ENCODE data around the gene RAET1G.
"Not testable (repeated sequence)": the region's sequence is repeated elsewhere in the genome, so short reads cannot be mapped to it uniquely, and the experiment has no call there.

The RAET1G gene

DNA sequence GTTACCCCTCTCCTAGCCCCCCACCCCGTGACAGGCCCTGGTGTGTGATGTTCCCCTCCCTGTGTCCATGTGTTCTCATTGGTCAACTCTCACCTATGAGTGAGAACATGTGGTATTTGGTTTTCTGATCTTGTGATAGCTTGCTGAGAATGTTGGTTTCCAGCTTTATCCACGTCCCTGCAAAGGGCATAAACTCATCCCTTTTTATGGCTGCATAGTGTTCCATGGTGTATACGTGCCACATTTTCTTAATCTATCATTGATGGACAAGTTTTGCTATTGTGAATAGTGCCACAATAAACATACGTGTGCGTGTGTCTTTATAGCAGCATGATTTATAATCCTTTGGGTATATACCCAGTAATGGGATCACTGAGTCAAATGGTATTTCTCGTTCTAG is 31.1 kb downstream of the RAET1G start:
- DNase-seq = not testable (repeated sequence)

DNA sequence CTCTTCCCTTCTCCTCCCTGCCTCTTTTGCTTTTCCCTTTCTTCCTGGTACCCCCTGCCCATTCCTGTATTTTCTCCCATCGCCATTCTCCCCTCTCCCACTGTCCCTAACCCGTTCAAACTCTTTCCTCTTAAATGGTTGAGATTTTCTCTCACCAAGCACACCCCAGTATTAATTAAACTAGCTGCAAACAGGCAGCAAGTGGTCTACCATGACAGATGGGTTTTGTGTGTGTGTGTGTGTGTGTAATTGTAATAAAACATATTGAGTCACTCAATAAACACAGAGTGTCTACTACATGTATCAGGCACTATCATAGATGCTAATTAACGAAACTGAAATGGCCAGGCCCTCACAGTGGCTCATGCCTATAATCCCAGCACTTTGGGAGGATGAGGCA is 31.7 kb downstream of the RAET1G start:
- DNase-seq = no peak

GRCh38 chr6:149890629-149891045 is 32.3 kb downstream of the RAET1G start:
- no peak for DNase-seq

DNA sequence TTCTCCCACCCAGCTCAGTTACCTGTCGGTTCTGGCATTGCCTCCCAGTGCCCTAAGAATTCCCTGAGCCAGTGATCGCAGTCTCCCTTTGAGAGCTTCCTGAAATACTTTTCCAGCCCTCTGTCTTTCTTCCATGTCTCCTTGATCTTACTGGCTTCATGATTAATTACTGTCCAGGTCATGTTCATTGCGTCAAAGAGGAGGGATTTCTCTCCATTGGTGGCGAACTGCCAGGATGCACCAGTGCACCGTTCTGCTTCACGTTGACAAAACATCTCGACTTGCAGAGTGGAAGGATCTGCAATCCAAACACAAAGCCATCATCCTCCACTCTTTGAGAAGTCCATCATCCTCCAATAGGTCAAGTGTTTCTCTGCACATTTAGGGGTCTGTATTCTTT is 33.6 kb downstream of the RAET1G start:
- DNase-seq = no peak

- DNase-seq = no peak
These were observed 34.3 kb downstream of the RAET1G start for GRCh38 chr6:149888659-149889058.

DNA sequence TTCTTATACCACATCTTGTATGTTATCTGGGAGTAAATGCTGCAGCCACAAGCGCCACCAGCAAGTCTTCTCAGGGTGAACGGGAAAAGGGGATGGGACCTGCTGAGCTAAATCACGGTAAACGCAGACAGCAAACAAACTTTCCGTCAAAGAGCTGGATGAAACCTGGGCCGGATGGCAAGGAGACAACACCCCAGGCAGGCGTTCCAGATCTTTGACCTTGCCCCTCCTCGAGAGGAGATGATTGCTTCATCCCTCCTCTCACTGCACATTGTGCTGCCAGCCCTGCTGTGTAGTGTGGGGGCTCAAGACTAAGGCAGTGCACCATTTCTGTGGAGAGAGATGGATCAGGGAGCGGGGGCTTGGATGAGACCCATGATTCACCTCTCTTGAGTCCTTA is 34.8 kb downstream of the RAET1G start:
- DNase-seq = no peak

- DNase-seq = no peak
These were observed 35.6 kb downstream of the RAET1G start for GRCh38 chr6:149887343-149887742.

GRCh38 chr6:149885888-149886287 is 37.0 kb downstream of the RAET1G start:
- no peak for DNase-seq

- DNase-seq = no peak
These were observed 38.3 kb downstream of the RAET1G start for GRCh38 chr6:149884617-149885016.

DNA sequence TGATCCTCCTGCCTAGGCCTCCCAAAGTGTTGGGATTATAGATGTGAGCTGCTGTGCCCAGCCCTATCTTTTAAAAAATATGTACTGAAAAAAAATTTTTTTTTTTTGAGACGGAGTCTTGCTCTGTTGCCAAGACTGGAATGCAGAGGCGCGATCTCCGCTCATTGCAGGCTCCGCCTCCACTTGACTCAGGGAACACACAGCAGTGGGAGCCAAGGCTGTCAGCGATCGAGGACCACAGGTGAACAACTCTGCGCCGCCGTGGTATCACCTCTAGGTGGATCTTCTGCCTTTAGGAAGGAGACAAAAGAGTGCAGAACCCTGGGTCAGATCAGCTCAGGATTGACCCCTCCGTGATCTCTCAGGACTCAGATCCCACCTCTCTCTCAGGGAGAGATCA is 38.7 kb downstream of the RAET1G start:
- no peak for DNase-seq

- no peak for DNase-seq
These were observed 41.1 kb downstream of the RAET1G start for GRCh38 chr6:149881860-149882259.

DNA sequence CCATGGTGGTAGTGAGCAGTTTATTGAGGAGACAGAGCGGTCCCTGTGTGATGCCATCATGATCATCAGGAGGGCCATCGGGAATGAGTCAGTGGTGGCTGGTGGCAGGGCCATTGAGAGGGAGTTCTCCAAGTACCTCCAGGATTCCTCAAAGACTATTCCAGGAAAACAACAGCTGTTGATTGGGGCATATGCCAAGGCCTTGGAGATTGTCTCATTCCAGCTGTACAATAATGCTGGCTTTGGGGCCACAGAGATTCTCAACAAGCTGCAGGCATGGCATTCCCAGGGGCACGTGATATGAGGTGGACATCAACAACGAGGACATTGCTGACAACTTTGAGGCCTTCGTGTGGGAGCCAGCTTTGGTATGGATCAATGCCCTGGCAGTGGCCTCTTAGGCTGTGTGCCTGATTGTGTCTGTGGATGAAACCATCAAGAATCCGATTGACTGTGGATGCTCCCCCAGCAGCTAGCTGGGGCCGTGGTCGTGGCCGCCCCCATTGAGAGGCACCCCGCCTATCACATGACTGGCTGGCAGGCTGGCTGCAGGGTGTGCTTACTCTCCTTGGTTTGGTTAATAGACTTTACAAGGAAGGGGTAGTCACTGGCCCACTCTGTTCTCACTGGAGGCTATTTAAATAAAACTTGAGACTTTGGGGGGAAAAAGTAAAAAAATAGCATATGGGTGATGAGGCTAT is 41.7 kb downstream of the RAET1G start:
- no peak for DNase-seq

GRCh38 chr6:149877659-149878058 is 45.3 kb downstream of the RAET1G start:
- DNase-seq = no peak

GRCh38 chr6:149876241-149876933 is 46.5 kb downstream of the RAET1G start:
- DNase-seq = no peak

DNA sequence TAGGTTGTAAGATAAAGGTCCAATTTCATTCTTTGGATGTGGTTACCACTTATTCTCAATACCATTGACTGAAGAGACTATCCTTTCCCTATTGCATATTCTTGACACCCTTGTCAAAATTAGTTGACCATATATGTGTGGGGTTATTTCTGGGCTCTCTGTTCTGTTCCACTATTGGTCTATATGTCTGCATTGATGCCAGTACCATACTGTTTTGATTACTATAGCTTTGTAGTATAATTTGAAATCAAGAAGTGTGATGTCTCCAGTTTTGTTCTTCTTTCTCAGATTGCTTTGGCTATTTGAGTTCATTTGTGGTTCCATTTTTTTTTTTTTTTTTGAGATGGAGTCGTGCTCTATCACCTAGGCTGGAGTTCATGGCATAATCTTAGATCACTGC is 50.7 kb downstream of the RAET1G start:
- DNase-seq = no peak

- no peak for DNase-seq
These were observed 51.7 kb downstream of the RAET1G start for GRCh38 chr6:149871182-149871581.

DNA sequence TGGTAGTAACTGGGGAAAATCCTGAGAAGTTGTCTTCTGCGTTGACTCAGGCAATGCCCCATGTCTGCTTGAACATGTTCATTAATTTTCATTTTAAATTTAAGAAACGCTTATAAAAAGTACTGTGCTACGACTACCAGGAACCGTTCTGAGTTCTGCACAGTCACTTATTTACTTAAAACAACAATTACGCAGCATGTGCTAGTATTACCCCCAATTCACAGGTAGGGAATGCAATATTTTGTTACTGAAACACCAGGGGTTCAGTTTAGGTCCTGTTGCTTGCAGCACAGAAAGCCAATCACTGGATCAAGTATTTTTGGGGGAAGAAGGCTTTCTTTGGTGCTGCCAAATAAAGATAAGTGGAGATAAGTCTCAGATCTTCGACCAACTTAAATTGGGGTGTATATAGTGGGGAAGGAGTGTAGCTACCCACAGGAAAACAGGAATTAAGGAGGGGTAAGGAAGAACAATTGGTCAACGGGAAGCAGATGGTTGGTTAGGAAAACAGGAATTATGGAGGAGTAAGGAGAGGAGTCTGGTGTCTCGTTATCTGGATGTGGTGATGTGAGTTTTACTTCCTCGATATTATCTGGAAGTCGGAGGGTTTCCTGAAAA is 53.5 kb downstream of the RAET1G start:
- DNase-seq = no peak

GRCh38 chr6:149867876-149868640 is 54.9 kb downstream of the RAET1G start:
- DNase-seq = no peak

Measured in inflammatory macrophage treated with lipopolysaccharide for 1 hour (primary cell).